Adipocyte (in vitro differentiated cells): Measurements from ENCODE around the gene PGPEP1.
A peak's percentile ranks its signal among the peaks of the same experiment; 100 is the strongest.

Source experiments
- DNase-seq: peaks from one replicate; pipeline ENCODE4 v3.0.0-alpha.2; 2015; ENCODE audit warnings: low read depth
- H3K27me3 ChIP-seq: replicated peaks from 2 replicates; pipeline ENCODE4 v1.7.0; 2013; ENCODE audit warnings: mild to moderate bottlenecking, low read length, moderate library complexity; ENCODE audit not compliant: control insufficient read depth, insufficient read depth
- H3K36me3 ChIP-seq: 2 replicates; pipeline ENCODE4 v1.7.0; 2013; ENCODE audit warnings: low read length, mild to moderate bottlenecking, moderate library complexity; ENCODE audit not compliant: control insufficient read depth, insufficient read depth, severe bottlenecking
- H3K4me1 ChIP-seq: 2 replicates; pipeline ENCODE4 v1.7.0; 2013; ENCODE audit warnings: mild to moderate bottlenecking, low read length, moderate library complexity; ENCODE audit not compliant: control insufficient read depth, insufficient read depth
- H3K4me3 ChIP-seq: 2 replicates; pipeline ENCODE4 v1.7.0; 2013; ENCODE audit warnings: mild to moderate bottlenecking, low read length, moderate library complexity
- H3K9ac ChIP-seq: 2 replicates; pipeline ENCODE4 v1.7.0; 2013; ENCODE audit warnings: mild to moderate bottlenecking, low read length, moderate library complexity
- H3K9me3 ChIP-seq: 2 replicates; pipeline ENCODE4 v1.7.0; 2013; ENCODE audit warnings: mild to moderate bottlenecking, low read length, moderate library complexity; ENCODE audit not compliant: control insufficient read depth

Gene PGPEP1

DNA sequence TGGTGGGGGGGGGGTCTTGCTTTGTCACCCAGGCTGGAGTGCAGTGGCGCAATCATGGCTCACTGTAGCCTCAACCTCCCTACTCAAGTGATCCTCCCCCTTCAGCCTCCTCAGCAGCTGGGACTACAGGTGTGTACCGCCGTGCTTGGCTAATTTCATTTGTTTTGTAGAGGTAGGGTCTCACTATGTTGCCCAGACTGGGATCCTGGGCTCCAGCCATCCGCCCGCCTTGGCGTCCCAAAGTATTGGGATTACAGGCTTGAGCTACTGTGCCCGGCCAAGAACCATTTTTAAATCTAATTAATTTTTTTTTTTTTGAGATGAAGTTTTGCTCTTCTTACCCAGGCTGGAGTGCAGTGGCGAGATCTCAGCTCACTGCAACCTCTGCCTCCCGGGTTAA, 40.7 kb upstream of the PGPEP1 start:
- no peaks in the 10 kb centered on the region for H3K36me3 ChIP-seq
- no peaks in the 10 kb centered on the region for H3K27me3 ChIP-seq
- DNase-seq = no peak
- no peaks in the 10 kb centered on the region for H3K9me3 ChIP-seq
- H3K4me1 ChIP-seq = peaks cover 30% of the 10 kb centered on the region
- H3K9ac ChIP-seq = no peak overlapping the region
- no peak overlapping the region for H3K4me3 ChIP-seq

DNA sequence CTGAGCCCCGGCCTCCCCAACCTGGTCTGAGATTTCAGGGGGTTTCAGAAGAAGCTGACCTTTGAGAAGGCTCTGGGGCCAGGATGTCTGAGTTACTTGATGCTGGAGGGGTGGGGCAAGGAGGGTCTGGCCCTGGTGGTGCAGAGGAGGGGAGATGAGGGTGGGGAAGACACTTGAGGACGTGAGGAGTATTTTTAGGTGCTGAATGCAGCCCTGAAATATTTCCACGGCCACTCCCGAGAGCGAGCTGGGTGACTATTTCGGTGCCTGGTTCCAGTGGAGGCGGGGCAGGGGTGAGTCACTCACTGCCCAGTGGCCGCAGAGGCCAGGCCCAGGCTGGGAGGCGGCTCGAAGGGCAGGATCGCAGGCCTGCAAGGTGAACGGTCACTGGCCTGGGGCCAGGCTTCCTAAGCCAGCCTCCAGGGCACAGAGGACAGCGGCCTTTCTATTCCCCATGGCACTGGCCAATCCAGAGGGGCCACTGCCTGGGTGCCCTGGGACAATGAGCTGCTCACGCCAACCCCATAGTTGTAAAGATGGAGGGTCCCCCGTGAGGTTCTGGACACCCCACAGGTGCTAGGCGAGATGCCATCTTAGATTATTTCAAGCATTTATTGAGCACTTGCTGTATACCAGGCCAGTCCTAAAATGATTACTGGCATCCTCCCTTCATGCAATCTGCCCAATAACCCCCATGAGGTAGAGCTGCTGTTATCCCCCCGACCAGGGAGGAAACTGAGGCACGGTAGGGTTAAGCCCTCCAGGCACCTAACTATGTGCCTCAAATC, 39.3 kb upstream of the PGPEP1 start:
- Histone ChIP-seq H3K9ac (peak overlapping the region; percentile 78), H3K27me3 (no peaks in the 10 kb centered on the region), H3K36me3 (no peaks in the 10 kb centered on the region), H3K4me1 (peaks cover 41% of the 10 kb centered on the region), H3K4me3 (peak overlapping the region; percentile 27), H3K9me3 (no peaks in the 10 kb centered on the region)
- DNase-seq = peak; percentile 72

DNA sequence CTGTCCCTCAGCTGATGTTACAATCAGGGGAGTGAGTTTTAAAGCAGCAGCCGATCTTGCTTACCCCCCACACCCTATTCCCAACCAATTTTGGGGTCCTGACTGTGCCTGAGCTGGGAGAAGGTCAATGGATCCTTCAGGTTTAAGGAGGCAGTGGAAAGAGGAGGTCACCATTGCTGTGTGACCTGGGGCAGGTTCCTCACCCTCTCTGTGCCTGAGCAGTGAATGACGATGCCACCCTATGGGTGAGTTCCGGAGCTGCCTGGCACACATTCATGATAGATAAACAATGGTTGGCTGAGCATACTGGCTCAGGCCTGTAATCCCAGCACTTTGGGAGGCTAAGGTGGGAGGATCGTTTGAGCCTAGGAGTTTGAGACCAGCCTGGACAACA, 38.7 kb upstream of the PGPEP1 start:
- Histone ChIP-seq H3K9ac (peak overlapping the region; percentile 78), H3K27me3 (no peaks in the 10 kb centered on the region), H3K4me1 (peaks cover 41% of the 10 kb centered on the region), H3K4me3 (no peak overlapping the region), H3K36me3 (no peaks in the 10 kb centered on the region), H3K9me3 (no peaks in the 10 kb centered on the region)
- no peak for DNase-seq

DNA sequence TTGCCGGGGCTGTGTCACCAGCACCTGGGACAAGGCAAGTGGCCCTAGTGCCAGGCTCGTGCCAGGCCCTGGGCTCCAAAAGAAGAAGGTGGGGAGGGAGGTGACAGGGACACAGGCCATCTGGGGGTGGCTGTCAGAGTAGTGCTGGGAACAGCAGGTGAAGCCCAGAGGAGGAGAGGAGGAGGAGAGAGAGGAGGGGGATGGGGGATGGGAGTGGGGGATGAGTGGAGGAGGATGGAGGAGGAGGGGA, 36.3 kb upstream of the PGPEP1 start:
- peak overlapping the region; percentile 80 for H3K4me3 ChIP-seq
- H3K36me3 ChIP-seq = peaks cover 2% of the 10 kb centered on the region
- no peaks in the 10 kb centered on the region for H3K27me3 ChIP-seq
- H3K9me3 ChIP-seq = no peaks in the 10 kb centered on the region
- peak overlapping the region; percentile 98 for H3K9ac ChIP-seq
- no peak for DNase-seq
- H3K4me1 ChIP-seq = peaks cover 41% of the 10 kb centered on the region

DNA sequence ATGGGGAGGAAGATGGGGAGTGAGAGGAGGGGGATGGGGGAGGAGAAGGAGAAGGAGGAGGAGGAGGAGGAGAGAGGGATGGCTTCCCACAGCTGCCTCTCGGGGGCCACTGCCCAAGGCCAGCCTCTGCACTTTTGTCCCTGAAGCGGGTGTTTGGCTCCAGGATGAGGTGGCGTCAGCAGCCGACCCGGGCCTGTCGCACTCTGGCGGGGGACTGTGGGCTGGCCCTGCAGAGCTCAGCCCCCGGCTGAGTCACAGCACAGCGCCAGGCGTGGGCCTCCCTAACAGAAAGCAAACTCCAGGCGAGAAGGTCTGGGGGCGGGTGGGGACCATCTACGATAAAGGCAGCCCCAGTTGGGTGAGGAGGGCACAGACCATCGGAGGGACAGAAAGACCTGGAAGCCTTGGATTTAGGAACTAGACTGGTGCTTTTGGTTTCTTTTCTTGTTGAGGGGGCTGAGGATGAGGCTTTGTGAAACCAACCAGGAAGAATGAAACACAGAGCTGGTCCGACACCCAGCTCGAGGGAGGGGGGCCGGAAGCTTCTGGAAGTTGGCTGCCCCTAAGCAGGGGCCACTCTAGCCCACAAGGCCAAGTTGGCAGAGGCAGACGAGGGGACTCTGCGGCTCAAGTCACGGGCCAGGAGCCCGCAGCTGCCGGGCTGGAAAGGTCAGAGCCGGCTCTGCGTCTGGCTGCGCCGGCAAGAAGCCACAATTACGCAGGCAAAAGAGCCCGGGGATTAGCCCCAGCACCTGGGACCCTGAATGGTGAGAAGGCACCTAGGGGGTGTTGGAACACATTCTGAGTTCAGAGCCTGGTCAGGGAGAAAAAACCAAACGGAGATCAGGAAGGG, 35.7 kb upstream of the PGPEP1 start:
- H3K27me3 ChIP-seq = no peaks in the 10 kb centered on the region
- peak overlapping the region; percentile 98 for H3K9ac ChIP-seq
- DNase-seq = peak; percentile 92
- peaks cover 5% of the 10 kb centered on the region for H3K36me3 ChIP-seq
- no peaks in the 10 kb centered on the region for H3K9me3 ChIP-seq
- peaks cover 41% of the 10 kb centered on the region for H3K4me1 ChIP-seq
- H3K4me3 ChIP-seq = peak overlapping the region; percentile 80

DNA sequence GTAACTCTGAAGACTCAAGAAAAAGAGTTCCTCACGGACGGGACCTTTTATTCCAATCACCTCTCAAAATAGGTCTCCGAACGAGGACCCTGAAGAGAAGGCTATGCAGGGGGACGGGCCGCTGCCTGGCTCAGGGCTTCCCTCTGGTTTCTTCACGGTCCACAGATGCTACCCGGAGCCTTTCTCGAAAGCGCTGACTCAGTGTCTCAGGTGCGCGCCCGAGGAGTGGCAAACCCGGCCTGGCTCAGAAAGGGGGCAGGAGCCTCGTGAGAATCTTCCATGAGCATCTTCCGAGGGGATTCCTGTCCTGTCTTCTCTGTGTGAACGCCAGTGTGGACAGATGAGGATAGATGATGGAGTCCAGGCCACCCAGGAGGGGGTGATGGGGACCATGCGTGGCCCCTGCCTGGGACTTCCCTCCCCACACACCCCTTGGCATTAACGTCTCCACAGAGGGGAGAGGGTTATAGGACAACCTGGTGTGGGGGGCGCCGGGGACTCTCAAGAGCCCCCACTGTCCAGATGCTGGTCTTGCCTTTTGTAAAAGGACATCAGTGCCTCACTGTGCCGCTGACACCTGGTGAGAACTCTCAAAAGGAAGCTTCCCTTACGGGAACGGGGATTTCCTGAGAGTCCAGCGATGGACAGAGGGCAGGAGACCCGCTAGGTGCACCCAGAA, 34.0 kb upstream of the PGPEP1 start:
- Histone ChIP-seq H3K4me3 (no peak overlapping the region), H3K9me3 (no peaks in the 10 kb centered on the region), H3K9ac (no peak overlapping the region), H3K27me3 (no peaks in the 10 kb centered on the region), H3K36me3 (peaks cover 6% of the 10 kb centered on the region), H3K4me1 (peaks cover 34% of the 10 kb centered on the region)
- no peak for DNase-seq

DNA sequence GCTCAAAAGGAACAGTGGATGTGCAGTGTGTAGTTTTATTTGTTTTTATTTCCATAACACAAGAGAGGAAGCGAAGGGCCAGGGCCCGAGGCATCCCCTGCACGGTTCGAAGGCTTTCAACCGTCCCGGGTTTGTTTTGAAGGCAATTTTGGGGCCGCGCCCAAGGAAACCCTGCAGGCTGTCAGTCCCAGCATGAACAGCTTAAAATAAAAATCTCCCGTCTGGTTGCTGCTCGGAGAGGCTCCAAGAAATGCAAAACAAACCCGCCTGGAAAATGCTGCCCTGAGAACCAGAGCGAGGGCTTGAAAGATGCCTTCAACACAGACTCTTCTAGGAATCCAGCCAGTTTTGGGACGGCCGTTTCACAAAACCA, 33.5 kb upstream of the PGPEP1 start:
- no peak for DNase-seq
- Histone ChIP-seq H3K4me1 (peaks cover 30% of the 10 kb centered on the region), H3K9ac (no peak overlapping the region), H3K27me3 (no peaks in the 10 kb centered on the region), H3K9me3 (no peaks in the 10 kb centered on the region), H3K4me3 (no peak overlapping the region), H3K36me3 (peaks cover 10% of the 10 kb centered on the region)

DNA sequence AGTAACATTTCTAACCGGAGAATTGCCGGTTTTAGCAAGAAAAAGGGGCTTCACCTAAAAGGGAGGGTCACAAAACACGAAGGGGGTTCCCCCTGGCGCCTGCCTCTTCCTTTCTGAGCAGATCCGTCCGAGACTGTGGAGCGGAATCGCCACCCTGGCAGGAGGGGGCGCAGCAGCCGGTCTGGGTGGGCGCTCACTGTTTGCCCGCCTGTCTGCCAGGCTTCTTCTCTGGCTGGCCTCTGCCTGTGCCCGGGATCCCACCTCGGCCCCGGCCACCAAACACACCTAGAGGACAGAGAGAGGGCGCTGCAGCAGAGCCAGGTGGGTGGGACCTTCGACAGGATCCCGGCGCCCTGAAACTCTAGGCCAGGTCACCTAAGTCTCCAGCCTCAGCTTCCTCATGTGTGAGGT, 33.1 kb upstream of the PGPEP1 start:
- H3K9me3 ChIP-seq = no peaks in the 10 kb centered on the region
- H3K4me1 ChIP-seq = peaks cover 30% of the 10 kb centered on the region
- no peak for DNase-seq
- peaks cover 13% of the 10 kb centered on the region for H3K36me3 ChIP-seq
- no peak overlapping the region for H3K9ac ChIP-seq
- no peaks in the 10 kb centered on the region for H3K27me3 ChIP-seq
- H3K4me3 ChIP-seq = no peak overlapping the region

DNA sequence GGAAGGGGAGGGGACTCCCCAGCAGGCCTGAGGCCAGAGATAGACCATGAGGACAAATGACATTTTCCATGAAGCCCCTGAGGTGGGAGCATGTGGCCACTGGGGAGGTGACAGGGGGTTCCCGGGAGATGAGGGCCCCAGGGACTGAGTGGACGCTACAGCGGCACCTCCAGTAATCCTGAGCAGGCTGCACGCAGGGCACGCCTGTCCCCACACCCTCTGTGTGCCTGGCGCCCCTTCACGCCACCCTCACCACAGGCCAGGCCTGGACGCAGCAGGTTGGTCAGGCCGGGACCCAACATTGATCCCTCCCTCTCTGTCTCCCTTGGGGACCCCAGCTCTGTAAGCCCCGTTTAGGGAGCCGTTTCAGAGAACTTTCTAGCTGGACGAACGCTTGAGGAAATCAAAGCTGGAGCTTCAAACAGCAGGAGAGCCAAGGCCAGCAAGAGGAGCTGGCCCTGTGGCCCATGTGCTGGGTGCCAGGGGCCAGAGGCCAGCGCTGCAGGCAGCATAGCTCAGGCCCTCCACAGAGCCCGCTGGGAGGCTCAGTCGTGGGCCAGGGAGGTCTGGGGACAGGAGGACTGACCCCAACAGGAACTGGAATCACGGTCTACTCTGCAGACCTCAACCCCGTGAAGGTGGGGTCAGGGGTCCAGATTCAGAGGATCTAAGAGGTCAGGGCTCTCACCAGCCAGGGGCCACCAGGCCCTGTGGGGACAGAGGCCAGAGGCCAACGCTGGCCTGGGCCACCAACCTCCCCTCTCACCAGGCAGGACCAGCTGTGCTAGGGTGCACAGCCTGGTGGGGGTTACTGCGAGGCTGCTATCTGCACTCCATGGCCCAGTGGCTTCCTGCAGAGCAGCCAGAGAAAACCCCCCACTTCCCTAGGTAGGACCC, 32.1 kb upstream of the PGPEP1 start:
- no peak overlapping the region for H3K4me3 ChIP-seq
- H3K9ac ChIP-seq = no peak overlapping the region
- no peaks in the 10 kb centered on the region for H3K27me3 ChIP-seq
- no peaks in the 10 kb centered on the region for H3K9me3 ChIP-seq
- no peak for DNase-seq
- peaks cover 17% of the 10 kb centered on the region for H3K36me3 ChIP-seq
- H3K4me1 ChIP-seq = peaks cover 23% of the 10 kb centered on the region

DNA sequence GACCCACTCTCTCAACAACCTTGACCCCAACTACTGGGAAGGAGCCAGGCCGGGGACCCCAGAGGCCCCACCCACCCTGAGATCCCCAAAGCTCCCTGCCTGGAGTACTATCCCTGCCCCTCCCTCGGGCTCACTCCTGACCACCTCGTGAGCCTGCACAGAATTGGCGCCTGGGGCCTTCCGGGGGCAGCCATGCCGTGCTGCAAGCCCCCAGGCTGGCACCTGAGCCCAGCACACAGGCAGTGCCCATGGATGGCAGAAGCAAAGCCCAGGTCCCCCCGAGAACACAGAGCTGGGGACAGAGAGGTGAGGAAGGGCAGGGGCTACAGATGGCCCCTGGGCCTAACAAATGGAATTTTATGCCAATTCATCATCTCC, 31.5 kb upstream of the PGPEP1 start:
- Histone ChIP-seq H3K27me3 (no peaks in the 10 kb centered on the region), H3K36me3 (peaks cover 17% of the 10 kb centered on the region), H3K9ac (no peak overlapping the region), H3K4me3 (no peak overlapping the region), H3K4me1 (peaks cover 19% of the 10 kb centered on the region), H3K9me3 (no peaks in the 10 kb centered on the region)
- no peak for DNase-seq
